Coronary artery (tissue), 2 donors: Measurements from ENCODE around the gene C4A.
"Not testable (repeated sequence)": the region's sequence is repeated elsewhere in the genome, so short reads cannot be mapped to it uniquely, and the experiment has no call there.

ENCODE experiments used
- DNase-seq: peaks from one replicate; pipeline ENCODE4 v3.0.0-alpha.2; 2017; ENCODE audit warnings: low spot score
- H3K27ac ChIP-seq, 2 donors: fragments of 200-600 bp; sonication (generic); one replicate each; pipeline ENCODE4 v1.5.1; 2016 to 2019
- H3K4me3 ChIP-seq: fragments of 200-600 bp; sonication (generic); 2 replicates; pipeline ENCODE4 v1.5.1; 2016; ENCODE audit warnings: mild to moderate bottlenecking, moderate library complexity
- TF ChIP-seq, protein P1 (sequence below): fragments of 200-600 bp; sonication (generic); IDR thresholded peaks from one replicate; pipeline ENCODE4 v1.5.1; 2019; ENCODE audit warnings: antibody characterized with exemption

Gene C4A

DNA sequence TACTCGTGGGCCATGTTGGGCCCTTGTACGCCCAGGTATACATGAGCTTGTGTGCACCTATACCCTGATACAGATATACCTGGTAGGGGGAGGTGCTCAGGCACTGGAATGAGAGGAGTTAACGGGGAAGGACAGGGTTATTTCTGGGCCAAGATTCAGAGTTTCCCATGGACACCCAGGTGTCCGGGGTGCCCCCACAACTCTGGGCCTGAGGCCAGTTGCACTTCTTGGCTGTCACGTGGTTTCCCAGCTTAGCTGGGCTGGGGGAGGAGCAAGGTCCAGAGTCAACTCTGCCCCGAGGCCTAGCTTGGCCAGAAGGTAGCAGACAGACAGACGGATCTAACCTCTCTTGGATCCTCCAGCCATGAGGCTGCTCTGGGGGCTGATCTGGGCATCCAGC lies at the start of gene C4A:
C4A (plus strand) TSS at position 314 of the 400 bp plus-strand sequence; CDS start at position 365, 51 bp downstream.
- H3K27ac ChIP-seq, DNase-seq, H3K4me3 ChIP-seq: not testable (repeated sequence)

- not testable (repeated sequence) for H3K4me3 ChIP-seq, DNase-seq, H3K27ac ChIP-seq
These were observed 49.7 kb upstream of the C4A start for GRCh38 chr6:31932137-31932536.

GRCh38 chr6:31933537-31933936 lies 48.3 kb upstream of the C4A start:
- no peak overlapping the region for H3K27ac ChIP-seq
- H3K4me3 ChIP-seq = no peak overlapping the region
- no peak for DNase-seq
- TF ChIP-seq, protein P1, sequence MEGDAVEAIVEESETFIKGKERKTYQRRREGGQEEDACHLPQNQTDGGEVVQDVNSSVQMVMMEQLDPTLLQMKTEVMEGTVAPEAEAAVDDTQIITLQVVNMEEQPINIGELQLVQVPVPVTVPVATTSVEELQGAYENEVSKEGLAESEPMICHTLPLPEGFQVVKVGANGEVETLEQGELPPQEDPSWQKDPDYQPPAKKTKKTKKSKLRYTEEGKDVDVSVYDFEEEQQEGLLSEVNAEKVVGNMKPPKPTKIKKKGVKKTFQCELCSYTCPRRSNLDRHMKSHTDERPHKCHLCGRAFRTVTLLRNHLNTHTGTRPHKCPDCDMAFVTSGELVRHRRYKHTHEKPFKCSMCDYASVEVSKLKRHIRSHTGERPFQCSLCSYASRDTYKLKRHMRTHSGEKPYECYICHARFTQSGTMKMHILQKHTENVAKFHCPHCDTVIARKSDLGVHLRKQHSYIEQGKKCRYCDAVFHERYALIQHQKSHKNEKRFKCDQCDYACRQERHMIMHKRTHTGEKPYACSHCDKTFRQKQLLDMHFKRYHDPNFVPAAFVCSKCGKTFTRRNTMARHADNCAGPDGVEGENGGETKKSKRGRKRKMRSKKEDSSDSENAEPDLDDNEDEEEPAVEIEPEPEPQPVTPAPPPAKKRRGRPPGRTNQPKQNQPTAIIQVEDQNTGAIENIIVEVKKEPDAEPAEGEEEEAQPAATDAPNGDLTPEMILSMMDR = no peak

DNA sequence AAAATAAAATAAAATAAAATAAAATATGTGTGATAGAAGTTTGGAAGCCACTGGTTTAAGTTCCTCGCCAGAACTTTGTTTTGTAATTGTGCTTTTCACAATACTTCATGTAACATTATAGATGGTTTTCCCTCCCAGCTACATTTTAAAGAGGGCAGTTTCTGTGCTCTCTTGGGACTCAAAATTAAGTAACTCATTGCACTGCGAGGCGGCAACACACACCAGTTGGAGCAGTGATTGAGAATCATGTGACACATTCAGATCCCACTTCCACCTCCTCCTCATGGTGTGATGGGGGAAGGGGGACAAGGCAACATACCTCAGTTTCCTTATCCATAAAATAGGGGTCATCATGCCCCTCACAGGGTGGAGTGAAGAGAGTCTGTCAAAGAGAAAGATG lies 46.8 kb upstream of the C4A start:
- Histone ChIP-seq H3K4me3 (no peak overlapping the region), H3K27ac (no peak overlapping the region)
- TF ChIP-seq, protein P1 = no peak
- no peak for DNase-seq

GRCh38 chr6:31935823-31936222 lies 46.0 kb upstream of the C4A start:
- H3K4me3 ChIP-seq = no peak overlapping the region
- H3K27ac ChIP-seq = no peak overlapping the region
- no peak for DNase-seq
- TF ChIP-seq, protein P1 = no peak

DNA sequence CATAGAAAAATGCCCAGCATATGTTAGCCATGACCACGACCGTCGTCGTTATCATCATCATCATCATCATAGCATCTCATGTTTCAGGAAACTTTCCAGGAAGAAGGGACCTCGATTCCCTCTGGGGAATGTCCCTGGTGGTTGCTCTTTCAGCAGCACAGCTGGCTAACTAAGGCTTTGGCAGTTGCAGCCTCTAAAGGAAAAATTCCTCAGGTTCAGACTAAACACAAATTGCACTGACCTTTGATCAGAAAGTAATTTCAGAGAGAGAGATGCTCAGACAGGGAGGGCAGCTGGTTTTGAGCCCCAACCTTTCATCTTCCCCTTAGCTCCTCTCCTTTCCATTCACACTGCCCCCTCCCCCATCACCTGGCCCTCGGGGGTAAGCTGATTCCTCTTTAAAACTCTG lies 41.6 kb upstream of the C4A start:
- TF ChIP-seq, protein P1 = no peak
- H3K4me3 ChIP-seq = no peak overlapping the region
- DNase-seq = no peak
- no peak overlapping the region for H3K27ac ChIP-seq

DNA sequence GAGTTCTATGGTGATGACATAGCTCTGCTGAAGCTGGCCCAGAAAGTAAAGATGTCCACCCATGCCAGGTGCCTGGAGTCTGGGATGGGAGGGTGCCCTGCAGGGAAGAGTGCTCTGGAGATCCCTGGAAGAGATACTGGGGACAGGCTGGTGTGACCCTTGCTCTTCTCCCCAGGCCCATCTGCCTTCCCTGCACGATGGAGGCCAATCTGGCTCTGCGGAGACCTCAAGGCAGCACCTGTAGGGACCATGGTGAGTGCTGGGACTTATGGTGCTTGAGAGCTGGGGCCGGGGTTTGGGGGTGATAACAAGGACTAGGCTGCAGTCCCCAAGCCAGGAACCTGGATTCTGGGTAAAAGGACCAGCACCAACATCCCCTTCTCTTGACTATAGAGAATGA lies 38.1 kb upstream of the C4A start:
- TF ChIP-seq, protein P1 = no peak
- Histone ChIP-seq H3K4me3 (no peak overlapping the region), H3K27ac (no peak overlapping the region)
- DNase-seq = no peak

DNA sequence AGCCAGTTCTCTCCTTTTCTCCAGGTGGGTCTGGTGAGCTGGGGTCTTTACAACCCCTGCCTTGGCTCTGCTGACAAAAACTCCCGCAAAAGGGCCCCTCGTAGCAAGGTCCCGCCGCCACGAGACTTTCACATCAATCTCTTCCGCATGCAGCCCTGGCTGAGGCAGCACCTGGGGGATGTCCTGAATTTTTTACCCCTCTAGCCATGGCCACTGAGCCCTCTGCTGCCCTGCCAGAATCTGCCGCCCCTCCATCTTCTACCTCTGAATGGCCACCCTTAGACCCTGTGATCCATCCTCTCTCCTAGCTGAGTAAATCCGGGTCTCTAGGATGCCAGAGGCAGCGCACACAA lies 36.7 kb upstream of the C4A start:
- Histone ChIP-seq H3K27ac (peak overlapping the region; percentile 86 to 93), H3K4me3 (peak overlapping the region; percentile 57)
- TF ChIP-seq, protein P1 = no peak
- no peak for DNase-seq
